Body of pancreas (tissue), 4 donors: Measurements from ENCODE around the gene CCDC57. TPM values are rescaled to one million over a fixed set of nuclear protein-coding genes. Genes with fewer than 3 reads are reported as not detected.

Experiments used
- ATAC-seq: fragments of 150-250 bp; one replicate; pipeline ENCODE4 v1.9.1; 2016
- DNase-seq, 4 donors: peaks; one replicate each; pipeline ENCODE4 v3.0.0-alpha.2; 2019
- H3K27ac ChIP-seq, 4 donors: fragments of 200-600 bp; sonication (generic); 1 replicate in 3 of 4; 2 replicates in 1 of 4; pipeline versions ENCODE4 v1.5.1 to v1.6.1; 2016 to 2019; ENCODE audit warnings: mild to moderate bottlenecking in 1 of 4, mixed read lengths in 1 of 4, moderate library complexity in 1 of 4
- H3K27me3 ChIP-seq, 2 donors: fragments of 200-600 bp; sonication (generic); one replicate each; pipeline ENCODE4 v1.6.0; 2016; ENCODE audit warnings: mild to moderate bottlenecking in 1 of 2
- H3K36me3 ChIP-seq, 2 donors: fragments of 200-600 bp; sonication (generic); replicated peaks in 1 of 2; 2 replicates each; pipeline ENCODE4 v1.5.1; 2016; ENCODE audit warnings: low read depth in 2 of 2; ENCODE audit not compliant: insufficient read depth in 1 of 2
- H3K4me1 ChIP-seq: fragments of 200-600 bp; sonication (generic); one replicate; pipeline ENCODE4 v1.6.0; 2016
- H3K4me3 ChIP-seq, 2 donors: fragments of 200-600 bp; sonication (generic); 1 replicate in 1 of 2; 2 replicates in 1 of 2; pipeline ENCODE4 v1.5.1; 2016 to 2019
- H3K9me3 ChIP-seq, 3 donors: fragments of 200-600 bp; sonication (generic); 1 replicate in 2 of 3; 2 replicates in 1 of 3; pipeline ENCODE4 v1.5.1; 2016
- POLR2A ChIP-seq, 3 donors: fragments of 450-650 bp; IDR thresholded peaks; one replicate each; pipeline ENCODE4 v1.6.1; 2016; ENCODE audit warnings: antibody characterized with exemption in 3 of 3, mild to moderate bottlenecking in 2 of 3
- WGBS, 2 donors: methylation state at CpG; one replicate each; pipeline ENCODE4 v1.1.5; 2017; 5-methylcytosine and 5-hydroxymethylcytosine counted together
- intact Hi-C: fragments of 100-400 bp; cut with DNase I; formaldehyde crosslinking; loops from one replicate; pipeline ENCODE4 v1.15.1; 2023
- total RNA-seq, 2 donors: library from RNA; depleted of rRNA; stranded (reverse); fragments of >200 nt; gene quantifications; one replicate each; pipeline ENCODE4 v1.1.0, GENCODE V29; 2016
- TF ChIP-seq, protein P1 (sequence below), 7 experiments: fragments of 450-650 bp in 4 of 7; fragments of 200-600 bp in 3 of 7; sonication (generic) in 3 of 7; IDR thresholded peaks; one replicate each; pipeline ENCODE4 v1.5.1; 2016 to 2019; ENCODE audit warnings: antibody characterized with exemption in 7 of 7

The CCDC57 gene
- total RNA-seq, 2 donors from 2014 or later: 24.1 to 60.3 TPM

DNA sequence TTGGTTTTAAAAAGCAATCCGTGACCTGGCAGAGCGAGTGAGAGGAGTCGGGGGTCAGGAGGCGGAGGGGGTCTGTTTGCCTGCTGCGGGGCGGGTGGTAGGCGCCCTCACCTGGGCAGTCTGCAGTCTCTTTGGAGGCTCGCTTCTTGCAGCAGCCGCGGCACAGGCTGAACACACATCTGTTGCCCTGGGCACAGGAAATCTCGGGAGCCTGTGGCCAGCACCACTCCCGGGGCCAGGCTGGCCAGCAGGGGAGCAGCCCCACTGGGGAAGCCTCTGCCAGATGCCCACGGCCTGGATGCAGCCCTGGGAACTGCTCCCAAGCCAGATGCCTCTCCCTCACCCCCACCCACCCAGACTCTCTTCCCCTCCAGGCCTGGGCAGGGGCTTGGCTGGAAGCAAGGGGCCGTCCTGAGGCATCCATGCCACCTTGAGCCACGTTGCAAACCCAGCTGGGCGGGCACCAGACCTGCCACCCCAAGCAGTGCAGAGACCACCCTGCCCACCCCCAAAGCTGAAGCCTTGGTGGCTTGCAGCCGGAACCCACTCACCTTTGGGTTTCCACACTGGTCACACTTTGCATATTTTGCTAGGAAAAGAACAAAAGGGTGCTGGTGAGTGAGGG is 154.3 kb downstream of the CCDC57 start:
- H3K36me3 ChIP-seq: peaks cover 8 to 28% of the 10 kb centered on the region in 2 donors
- H3K27ac ChIP-seq: no peak overlapping the region
- no peak for ATAC-seq
- intact Hi-C loops: no loop called here
- no peak overlapping the region for H3K4me3 ChIP-seq
- no peaks in the 10 kb centered on the region for H3K27me3 ChIP-seq
- TF ChIP-seq, protein P1, sequence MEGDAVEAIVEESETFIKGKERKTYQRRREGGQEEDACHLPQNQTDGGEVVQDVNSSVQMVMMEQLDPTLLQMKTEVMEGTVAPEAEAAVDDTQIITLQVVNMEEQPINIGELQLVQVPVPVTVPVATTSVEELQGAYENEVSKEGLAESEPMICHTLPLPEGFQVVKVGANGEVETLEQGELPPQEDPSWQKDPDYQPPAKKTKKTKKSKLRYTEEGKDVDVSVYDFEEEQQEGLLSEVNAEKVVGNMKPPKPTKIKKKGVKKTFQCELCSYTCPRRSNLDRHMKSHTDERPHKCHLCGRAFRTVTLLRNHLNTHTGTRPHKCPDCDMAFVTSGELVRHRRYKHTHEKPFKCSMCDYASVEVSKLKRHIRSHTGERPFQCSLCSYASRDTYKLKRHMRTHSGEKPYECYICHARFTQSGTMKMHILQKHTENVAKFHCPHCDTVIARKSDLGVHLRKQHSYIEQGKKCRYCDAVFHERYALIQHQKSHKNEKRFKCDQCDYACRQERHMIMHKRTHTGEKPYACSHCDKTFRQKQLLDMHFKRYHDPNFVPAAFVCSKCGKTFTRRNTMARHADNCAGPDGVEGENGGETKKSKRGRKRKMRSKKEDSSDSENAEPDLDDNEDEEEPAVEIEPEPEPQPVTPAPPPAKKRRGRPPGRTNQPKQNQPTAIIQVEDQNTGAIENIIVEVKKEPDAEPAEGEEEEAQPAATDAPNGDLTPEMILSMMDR (IDR thresholded peaks at IDR 0.05): no peak
- no peak for TF ChIP-seq POLR2A (IDR thresholded peaks at IDR 0.05)
- 83 to 93% methylated on average over 14 to 17 of the region's 17 CpGs for WGBS, 2 donors
- H3K9me3 ChIP-seq: no peaks in the 10 kb centered on the region
- H3K4me1 ChIP-seq: peaks cover 10% of the 10 kb centered on the region
- no peak for DNase-seq

DNA sequence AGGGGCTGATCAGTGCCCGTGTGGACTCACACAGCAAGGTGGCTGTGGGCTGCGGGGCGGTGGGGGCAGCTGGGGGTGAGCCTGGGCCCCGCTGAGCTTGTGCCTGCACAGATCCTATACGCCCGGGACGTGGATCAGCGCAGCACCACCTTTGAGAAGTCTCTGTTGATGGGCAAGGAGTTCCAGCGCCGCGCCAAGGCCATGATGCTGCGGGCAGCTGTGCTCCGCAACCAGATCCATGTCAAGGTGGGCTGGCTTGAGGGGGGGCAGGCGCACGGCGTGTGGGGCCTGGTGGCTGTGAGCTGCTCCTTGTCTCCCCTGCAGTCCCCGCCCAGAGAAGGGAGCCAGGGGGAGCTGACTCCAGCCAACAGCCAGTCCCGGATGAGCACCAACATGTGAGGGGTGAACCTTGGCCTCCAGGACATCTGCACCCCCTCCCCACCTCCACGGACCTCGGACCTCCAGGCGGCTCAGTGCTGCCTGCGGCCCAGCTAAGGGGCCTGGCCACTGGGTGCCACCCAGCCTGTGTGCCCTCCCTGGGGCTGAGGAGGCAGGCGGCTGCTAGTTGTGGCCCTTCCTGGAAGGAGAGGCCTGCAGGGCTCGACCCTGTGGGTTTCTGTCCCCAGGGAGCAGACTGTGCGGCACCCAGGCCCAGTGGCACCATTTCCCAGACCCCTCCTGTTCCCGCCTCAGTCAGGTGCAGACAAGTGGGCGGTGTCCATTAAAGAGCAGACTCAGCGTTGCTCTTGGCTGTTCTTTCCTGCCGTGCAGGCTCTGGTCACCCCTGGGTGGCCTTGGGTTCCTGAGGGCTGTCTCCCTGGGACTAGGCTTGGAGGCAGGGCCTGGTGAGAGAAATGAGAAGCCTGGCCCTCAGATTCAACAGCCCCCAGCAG is 155.7 kb downstream of the CCDC57 start:
- Histone ChIP-seq H3K36me3 (peaks cover 8 to 28% of the 10 kb centered on the region in 2 donors), H3K4me3 (no peak overlapping the region), H3K27me3 (no peaks in the 10 kb centered on the region), H3K27ac (no peak overlapping the region), H3K4me1 (peaks cover 18% of the 10 kb centered on the region), H3K9me3 (no peaks in the 10 kb centered on the region)
- 82 to 91% methylated on average over 13 to 26 of the region's 29 CpGs for WGBS, 2 donors
- DNase-seq: no peak
- intact Hi-C loops: no loop called here
- no peak for ATAC-seq
- TF ChIP-seq, protein P1 (IDR thresholded peaks at IDR 0.05): no peak
- TF ChIP-seq POLR2A (IDR thresholded peaks at IDR 0.05): no peak

DNA sequence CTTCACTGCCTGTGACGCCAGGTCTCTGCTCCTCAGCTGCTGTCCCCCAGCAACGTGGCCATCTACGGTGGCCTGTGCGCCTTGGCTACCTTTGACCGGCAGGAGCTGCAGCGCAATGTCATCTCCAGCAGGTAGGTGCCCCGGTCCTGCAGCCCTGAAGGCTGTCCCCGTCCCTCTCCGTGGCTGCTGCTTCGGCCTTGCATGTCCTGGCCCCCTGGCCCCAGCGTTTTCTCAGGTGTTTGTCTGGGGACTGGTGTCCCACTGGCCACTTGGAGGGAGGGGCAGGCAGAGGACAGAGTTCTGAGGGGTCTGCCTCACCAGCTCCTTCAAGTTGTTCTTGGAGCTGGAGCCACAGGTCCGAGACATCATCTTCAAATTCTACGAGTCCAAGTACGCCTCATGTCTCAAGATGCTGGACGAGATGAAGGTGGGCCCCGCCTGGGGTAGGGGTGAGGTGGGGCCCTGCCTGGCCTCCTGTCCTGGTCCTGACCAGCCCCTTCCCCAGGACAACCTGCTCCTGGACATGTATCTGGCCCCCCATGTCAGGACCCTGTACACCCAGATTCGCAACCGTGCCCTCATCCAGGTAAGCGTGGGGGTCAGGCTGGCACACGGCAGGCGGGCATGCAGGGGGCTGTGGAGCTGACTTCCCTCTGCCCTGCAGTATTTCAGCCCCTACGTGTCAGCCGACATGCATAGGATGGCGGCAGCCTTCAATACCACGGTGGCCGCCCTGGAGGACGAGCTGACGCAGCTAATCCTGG is 156.5 kb downstream of the CCDC57 start:
- Histone ChIP-seq H3K27me3 (no peaks in the 10 kb centered on the region), H3K36me3 (peaks cover 8 to 24% of the 10 kb centered on the region in 2 donors), H3K27ac (no peak overlapping the region), H3K9me3 (no peaks in the 10 kb centered on the region), H3K4me3 (no peak overlapping the region), H3K4me1 (peaks cover 18% of the 10 kb centered on the region)
- ATAC-seq (no peak), DNase-seq (no peak)
- WGBS, 2 donors: 90 to 96% methylated on average over 17 to 27 of the region's 28 CpGs
- intact Hi-C loops: no loop called here
- no peak for TF ChIP-seq POLR2A (IDR thresholded peaks at IDR 0.05)

DNA sequence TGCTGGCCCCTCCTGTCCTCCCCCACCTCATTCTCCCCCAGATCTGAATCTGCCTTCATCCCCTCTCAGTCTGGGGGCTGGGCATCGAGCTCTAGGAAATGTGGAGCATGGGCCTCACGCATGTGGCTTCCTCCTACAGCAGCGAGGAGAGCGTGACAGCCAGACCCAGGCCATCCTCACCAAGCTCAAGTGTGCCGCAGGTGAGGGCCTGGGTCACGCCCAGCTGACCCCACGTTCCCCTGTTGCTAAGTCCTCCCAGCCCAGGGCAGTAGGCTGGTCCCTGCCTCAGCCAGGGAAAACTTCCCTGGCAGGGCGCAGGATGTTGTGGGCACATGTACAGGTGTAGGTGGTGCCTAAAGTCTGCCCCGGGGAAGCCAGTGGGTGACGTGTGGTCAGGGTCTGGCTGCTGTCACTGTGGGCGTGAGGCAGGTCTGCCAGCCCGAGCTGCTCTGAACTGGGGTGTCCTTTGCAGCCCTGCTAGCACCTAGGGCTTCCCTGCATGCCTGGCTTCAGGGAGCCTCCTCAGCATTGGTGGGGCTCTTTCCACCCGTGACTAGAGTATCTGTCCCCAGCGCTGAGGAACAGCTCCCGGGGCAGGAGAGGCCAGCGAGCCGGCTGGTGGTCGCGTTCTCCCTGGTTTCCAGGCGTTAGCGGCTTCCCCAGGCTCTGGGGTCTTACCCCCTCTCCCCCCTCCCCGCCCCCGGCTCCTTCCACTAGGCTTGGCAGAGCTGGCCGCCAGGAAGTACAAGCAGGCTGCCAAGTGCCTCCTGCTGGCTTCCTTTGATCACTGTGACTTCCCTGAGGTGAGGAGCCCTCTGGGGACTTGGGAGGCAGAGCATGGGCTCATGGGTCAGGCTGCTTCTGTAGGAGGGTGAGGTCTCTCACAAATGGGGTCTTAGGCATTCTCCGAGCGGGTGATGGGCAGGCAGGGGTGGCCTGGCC is 157.3 kb downstream of the CCDC57 start:
- H3K27ac ChIP-seq: no peak overlapping the region
- DNase-seq: no peak
- peaks cover 25% of the 10 kb centered on the region for H3K4me1 ChIP-seq
- no peaks in the 10 kb centered on the region for H3K9me3 ChIP-seq
- no peaks in the 10 kb centered on the region for H3K27me3 ChIP-seq
- H3K36me3 ChIP-seq: peaks cover 7 to 22% of the 10 kb centered on the region in 2 donors
- 87 to 88% methylated on average over 11 to 18 of the region's 26 CpGs for WGBS, 2 donors
- H3K4me3 ChIP-seq: no peak overlapping the region
- ATAC-seq: no peak
- intact Hi-C loops: no loop called here
- TF ChIP-seq, protein P1 (IDR thresholded peaks at IDR 0.05): no peak
- TF ChIP-seq POLR2A (IDR thresholded peaks at IDR 0.05): no peak
